WERI-Rb-1 (cell line): ENCODE results near the gene LST1.

ENCODE experiments used
- DNase-seq: peaks from one replicate; pipeline ENCODE4 v3.0.0-alpha.2; 2020
- H3K27ac ChIP-seq: fragments of 250-450 bp; sonication (Bioruptor Pico); 2 replicates; pipeline ENCODE4 v1.5.1; 2020; ENCODE audit warnings: mild to moderate bottlenecking, moderate library complexity
- H3K27me3 ChIP-seq: fragments of 250-450 bp; sonication (Bioruptor Pico); 2 replicates; pipeline ENCODE4 v1.5.1; 2021; ENCODE audit warnings: mild to moderate bottlenecking, low read depth, moderate library complexity; ENCODE audit not compliant: insufficient read depth, severe bottlenecking
- H3K36me3 ChIP-seq: fragments of 250-450 bp; sonication (Bioruptor Pico); 2 replicates; pipeline ENCODE4 v1.5.1; 2020; ENCODE audit warnings: mild to moderate bottlenecking, moderate library complexity
- H3K4me3 ChIP-seq: 2 replicates; pipeline ENCODE4 v1.5.1; 2011; ENCODE audit warnings: low read depth, mild to moderate bottlenecking, control low read depth, low read length
- H3K9me3 ChIP-seq: fragments of 250-450 bp; sonication (Bioruptor Pico); 2 replicates; pipeline ENCODE4 v1.5.1; 2021; ENCODE audit warnings: mild to moderate bottlenecking, moderate library complexity; ENCODE audit not compliant: severe bottlenecking
- TF ChIP-seq, protein P1 (sequence below): IDR thresholded peaks from 2 replicates; pipeline ENCODE4 v1.5.1; 2011; ENCODE audit warnings: low read depth, mild to moderate bottlenecking, control low read depth, inconsistent platforms, low read length

Gene LST1

DNA sequence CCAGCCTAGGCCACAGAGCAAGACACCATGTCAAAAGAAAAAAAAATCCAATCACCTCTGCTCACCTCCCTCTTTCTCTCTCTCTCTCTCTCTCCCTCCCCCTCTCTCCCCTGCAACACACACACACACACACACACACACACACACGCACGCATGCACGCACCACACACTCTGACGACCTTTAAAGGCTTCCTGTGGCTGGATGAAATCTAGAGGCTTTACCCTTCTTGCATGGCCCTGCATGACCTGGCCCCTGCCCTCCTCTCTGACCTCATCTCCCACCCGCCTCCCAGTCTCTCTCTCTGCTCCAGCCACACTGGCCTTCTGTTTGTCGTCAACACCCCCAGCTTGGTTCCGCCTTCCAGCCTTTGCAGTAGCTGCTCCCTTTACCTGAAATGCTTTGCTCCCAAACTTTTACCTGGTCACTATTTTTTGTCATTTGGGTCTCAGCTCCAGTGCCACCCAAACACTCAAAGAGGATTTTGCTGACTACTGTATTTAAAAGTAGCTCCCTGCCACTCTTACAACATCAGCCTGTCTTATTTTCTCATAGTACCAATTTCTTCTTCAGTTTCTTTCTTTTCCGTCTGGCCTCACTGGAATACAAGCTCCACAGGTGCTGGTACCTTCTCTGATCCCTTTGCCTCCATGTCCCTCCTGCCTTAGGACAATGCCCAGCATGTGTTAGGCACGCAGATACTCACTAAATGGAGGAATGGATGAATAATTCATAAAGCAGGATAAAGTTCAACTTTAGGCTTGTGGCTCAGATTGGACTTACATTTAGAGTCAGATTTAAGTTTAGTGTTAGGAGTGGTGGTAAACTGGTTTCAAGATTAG is 18.3 kb upstream of the LST1 start:
- no peak overlapping the region for H3K4me3 ChIP-seq
- H3K36me3 ChIP-seq, result no peaks in the 10 kb centered on the region
- H3K9me3 ChIP-seq, result no peaks in the 10 kb centered on the region
- TF ChIP-seq, protein P1, sequence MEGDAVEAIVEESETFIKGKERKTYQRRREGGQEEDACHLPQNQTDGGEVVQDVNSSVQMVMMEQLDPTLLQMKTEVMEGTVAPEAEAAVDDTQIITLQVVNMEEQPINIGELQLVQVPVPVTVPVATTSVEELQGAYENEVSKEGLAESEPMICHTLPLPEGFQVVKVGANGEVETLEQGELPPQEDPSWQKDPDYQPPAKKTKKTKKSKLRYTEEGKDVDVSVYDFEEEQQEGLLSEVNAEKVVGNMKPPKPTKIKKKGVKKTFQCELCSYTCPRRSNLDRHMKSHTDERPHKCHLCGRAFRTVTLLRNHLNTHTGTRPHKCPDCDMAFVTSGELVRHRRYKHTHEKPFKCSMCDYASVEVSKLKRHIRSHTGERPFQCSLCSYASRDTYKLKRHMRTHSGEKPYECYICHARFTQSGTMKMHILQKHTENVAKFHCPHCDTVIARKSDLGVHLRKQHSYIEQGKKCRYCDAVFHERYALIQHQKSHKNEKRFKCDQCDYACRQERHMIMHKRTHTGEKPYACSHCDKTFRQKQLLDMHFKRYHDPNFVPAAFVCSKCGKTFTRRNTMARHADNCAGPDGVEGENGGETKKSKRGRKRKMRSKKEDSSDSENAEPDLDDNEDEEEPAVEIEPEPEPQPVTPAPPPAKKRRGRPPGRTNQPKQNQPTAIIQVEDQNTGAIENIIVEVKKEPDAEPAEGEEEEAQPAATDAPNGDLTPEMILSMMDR, result no peak
- DNase-seq, result peak; percentile 50
- no peak overlapping the region for H3K27ac ChIP-seq
- no peaks in the 10 kb centered on the region for H3K27me3 ChIP-seq

DNA sequence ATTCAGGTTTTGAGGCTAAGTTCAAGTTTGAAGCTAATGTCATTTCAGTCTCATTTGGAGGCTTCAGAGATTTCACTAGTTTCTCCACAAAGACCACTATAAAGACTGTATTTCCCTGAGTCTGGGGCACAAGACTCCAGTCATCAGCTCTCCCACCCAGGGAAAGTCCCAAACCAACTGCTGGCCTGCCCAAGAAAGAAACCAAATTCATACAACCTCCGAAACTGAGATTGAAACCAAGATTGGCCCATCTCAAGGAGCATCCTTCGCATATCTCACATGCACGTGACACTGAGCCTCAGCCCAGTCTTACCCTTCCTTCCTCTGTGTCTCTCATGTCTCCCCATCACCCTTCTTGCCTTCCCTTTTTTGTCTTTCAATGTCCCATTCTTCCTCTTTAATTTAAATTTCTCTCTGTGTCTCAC is 17.5 kb upstream of the LST1 start:
- H3K4me3 ChIP-seq, result no peak overlapping the region
- no peak overlapping the region for H3K27ac ChIP-seq
- TF ChIP-seq, protein P1, result no peak
- no peak for DNase-seq
- H3K36me3 ChIP-seq, result no peaks in the 10 kb centered on the region
- no peaks in the 10 kb centered on the region for H3K27me3 ChIP-seq
- H3K9me3 ChIP-seq, result no peaks in the 10 kb centered on the region

DNA sequence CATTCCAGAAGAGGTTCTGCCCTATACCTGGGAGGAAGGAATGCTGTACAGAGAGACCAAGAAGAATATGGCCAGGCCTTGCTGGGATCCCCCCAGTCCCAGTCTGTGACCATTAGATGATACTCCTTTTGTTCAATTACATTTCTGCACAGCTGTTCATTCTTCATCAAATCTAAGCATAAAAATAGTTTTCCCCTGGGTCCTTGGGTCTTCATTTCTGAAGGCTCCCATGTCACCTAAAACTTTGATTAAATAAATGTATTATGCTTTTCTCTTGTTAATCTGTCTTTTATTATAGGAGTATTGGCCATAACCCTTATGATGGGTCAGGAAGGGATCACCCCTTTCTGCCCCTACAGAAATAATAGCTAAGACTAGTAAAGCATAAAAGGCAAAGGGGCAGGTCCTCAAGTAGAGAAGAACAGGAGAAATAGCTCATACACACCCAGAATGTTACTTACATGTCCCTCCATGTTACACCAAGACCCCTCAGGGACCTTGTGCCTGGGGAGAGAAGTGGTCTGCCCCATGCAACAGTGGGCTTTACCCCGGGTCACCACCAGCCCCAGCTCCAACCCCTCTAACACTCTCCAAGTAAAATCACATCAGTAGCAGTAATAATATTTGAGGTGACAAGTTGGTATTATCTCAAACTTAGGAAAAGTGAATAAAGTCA is 16.1 kb upstream of the LST1 start:
- Histone ChIP-seq H3K27ac (no peak overlapping the region), H3K9me3 (no peaks in the 10 kb centered on the region), H3K4me3 (no peak overlapping the region), H3K36me3 (no peaks in the 10 kb centered on the region), H3K27me3 (no peaks in the 10 kb centered on the region)
- no peak for DNase-seq
- TF ChIP-seq, protein P1, result no peak

DNA sequence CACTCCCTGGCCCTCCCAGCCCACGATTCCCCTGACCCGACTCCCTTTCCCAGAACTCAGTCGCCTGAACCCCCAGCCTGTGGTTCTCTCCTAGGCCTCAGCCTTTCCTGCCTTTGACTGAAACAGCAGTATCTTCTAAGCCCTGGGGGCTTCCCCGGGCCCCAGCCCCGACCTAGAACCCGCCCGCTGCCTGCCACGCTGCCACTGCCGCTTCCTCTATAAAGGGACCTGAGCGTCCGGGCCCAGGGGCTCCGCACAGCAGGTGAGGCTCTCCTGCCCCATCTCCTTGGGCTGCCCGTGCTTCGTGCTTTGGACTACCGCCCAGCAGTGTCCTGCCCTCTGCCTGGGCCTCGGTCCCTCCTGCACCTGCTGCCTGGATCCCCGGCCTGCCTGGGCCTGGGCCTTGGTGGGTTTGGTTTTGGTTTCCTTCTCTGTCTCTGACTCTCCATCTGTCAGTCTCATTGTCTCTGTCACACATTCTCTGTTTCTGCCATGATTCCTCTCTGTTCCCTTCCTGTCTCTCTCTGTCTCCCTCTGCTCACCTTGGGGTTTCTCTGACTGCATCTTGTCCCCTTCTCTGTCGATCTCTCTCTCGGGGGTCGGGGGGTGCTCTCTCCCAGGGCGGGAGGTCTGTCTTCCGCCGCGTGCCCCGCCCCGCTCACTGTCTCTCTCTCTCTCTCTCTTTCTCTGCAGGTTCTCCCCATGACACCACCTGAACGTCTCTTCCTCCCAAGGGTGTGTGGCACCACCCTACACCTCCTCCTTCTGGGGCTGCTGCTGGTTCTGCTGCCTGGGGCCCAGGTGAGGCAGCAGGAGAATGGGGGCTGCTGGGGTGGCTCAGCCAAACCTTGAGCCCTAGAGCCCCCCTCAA is 13.8 kb upstream of the LST1 start, which contains the start of gene LTA:
Gene LTA, plus strand, starts transcription at position 249 of the 871 bp plus-strand sequence. Its CDS starts 454 bp downstream, at position 703.
- TF ChIP-seq, protein P1, result no peak
- Histone ChIP-seq H3K4me3 (no peak within 1 kb of the TSS), H3K27ac (no peak within 1 kb of the TSS), H3K9me3 (no peaks in the 10 kb centered on the region), H3K27me3 (no peaks in the 10 kb centered on the region), H3K36me3 (no peaks in the 10 kb centered on the region)
- no peak for DNase-seq

DNA sequence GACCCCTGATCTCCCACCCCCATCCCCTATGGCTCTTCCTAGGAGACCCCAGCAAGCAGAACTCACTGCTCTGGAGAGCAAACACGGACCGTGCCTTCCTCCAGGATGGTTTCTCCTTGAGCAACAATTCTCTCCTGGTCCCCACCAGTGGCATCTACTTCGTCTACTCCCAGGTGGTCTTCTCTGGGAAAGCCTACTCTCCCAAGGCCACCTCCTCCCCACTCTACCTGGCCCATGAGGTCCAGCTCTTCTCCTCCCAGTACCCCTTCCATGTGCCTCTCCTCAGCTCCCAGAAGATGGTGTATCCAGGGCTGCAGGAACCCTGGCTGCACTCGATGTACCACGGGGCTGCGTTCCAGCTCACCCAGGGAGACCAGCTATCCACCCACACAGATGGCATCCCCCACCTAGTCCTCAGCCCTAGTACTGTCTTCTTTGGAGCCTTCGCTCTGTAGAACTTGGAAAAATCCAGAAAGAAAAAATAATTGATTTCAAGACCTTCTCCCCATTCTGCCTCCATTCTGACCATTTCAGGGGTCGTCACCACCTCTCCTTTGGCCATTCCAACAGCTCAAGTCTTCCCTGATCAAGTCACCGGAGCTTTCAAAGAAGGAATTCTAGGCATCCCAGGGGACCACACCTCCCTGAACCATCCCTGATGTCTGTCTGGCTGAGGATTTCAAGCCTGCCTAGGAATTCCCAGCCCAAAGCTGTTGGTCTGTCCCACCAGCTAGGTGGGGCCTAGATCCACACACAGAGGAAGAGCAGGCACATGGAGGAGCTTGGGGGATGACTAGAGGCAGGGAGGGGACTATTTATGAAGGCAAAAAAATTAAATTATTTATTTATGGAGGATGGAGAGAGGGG is 12.6 kb upstream of the LST1 start:
- Histone ChIP-seq H3K9me3 (no peaks in the 10 kb centered on the region), H3K27me3 (no peaks in the 10 kb centered on the region), H3K36me3 (no peaks in the 10 kb centered on the region), H3K4me3 (no peak overlapping the region), H3K27ac (no peak overlapping the region)
- TF ChIP-seq, protein P1, result no peak
- no peak for DNase-seq
